ENCODE data around the gene ZNF532.
"Not testable (repeated sequence)": the region's sequence is repeated elsewhere in the genome, so short reads cannot be mapped to it uniquely, and the experiment has no call there.

The ZNF532 gene

GRCh38 chr18:58847383-58848071 is 17.1 kb upstream of the ZNF532 start:
- peak; percentile 4 for DNase-seq (ENCODE audit: low read depth)

DNA sequence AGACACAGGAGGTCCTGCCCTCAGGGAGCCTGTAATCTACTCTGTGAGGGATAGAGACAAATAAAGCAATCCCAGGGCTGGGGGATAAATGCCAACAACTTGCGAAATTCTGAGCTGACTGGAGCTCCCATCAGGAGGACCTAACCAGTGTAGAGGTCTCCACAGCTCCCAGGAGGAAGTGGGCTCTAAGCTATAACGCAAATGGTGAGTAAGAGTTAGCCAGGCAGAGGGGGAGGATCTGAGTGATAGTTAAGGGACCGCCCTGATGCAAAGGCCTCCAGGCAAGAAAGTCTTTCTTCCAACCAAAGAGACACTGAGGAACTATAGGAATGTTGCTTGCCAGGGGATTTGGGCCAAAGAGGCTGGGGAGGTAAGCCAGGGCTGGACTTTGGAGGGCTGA is 16.0 kb upstream of the ZNF532 start:
- no peak for DNase-seq (ENCODE audit: low read depth)

GRCh38 chr18:58850786-58851469 is 13.7 kb upstream of the ZNF532 start:
- DNase-seq (ENCODE audit: low read depth), result no peak

DNA sequence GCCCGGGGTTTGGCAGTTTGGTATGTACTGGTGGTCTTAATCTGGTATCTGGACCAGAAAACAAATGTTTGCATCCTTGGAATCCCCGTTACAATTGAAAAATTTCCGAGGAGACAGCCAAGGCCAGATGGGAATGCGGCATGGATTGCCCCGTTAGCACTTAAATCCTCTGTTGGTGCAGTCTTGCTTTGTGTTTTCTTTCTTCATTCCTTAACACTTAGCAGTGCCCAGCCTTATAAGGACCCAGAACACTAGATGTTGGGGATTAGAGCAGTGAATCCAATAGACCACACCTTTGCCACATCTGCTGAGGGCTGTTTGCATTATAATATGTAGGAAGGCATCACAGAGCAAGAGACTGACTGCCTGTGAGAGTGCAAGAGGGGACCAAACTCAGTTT is 12.8 kb upstream of the ZNF532 start:
- DNase-seq (ENCODE audit: low read depth), result no peak

DNA sequence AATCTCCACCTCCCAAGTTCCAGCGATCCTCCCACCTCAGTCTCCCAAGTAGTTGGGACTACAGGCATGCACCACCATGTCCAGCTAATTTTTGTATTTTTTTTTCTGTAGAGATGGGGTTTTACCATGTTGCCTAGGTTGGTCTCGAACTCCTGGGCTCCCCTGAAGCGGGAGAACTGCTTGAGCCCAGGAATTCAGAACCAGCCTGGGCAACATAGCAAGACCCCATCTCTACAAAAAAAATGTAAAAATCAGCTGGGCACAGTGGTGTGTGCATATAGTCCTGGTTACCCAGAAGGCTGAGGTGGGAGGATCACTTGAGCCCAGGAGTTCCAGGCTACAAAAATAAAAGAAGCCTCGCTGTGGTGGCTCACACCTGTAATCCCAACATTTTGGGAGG is 12.0 kb upstream of the ZNF532 start:
- no peak for DNase-seq (ENCODE audit: low read depth)

DNA sequence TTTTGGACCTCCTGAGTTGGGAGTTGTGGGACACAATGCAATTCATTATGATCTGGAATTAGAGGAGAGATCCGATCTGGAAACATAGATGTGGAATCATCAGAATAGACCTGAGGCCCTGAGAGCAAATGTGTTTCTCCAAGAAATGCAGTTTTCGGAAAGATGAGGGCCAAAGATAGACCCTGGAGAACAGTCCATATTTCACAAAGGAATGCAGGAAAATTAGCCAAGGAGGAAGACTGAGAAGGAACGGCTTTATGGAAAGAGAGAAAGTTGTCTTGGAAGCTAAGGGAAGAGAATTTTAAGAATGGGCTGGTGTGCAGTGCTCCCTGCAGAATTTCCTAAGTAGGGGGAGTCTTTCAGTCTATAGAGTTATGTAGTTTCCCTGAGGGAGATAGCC is 11.1 kb upstream of the ZNF532 start:
- DNase-seq (ENCODE audit: low read depth), result no peak

DNA sequence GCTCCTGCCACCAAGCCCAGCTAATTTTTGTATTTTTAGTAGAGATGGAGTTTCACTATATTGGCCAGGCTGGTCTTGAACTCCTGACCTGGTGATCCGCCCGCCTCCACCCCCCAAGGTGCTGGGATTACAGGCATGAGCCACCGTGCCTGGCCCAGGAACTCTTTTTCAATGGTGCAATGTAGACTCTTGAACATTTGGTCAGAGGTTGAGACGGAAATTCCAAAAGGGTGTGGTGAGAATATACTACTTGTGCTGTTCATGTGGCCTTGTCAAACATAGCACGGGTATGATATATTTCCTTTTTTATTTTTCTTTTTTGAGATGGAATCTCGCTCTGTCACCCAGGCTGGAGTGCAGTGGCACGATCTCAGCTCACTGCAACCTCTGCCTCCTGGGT is 9.2 kb upstream of the ZNF532 start:
- not testable (repeated sequence) for DNase-seq (ENCODE audit: low read depth)

GRCh38 chr18:58856881-58857280 is 7.8 kb upstream of the ZNF532 start:
- no peak for DNase-seq (ENCODE audit: low read depth)

GRCh38 chr18:58858591-58859468 is 5.8 kb upstream of the ZNF532 start:
- DNase-seq (ENCODE audit: low read depth), result no peak

- no peak for DNase-seq (ENCODE audit: low read depth)
Measured at GRCh38 chr18:58859907-58860306, 4.8 kb upstream of the ZNF532 start.

DNA sequence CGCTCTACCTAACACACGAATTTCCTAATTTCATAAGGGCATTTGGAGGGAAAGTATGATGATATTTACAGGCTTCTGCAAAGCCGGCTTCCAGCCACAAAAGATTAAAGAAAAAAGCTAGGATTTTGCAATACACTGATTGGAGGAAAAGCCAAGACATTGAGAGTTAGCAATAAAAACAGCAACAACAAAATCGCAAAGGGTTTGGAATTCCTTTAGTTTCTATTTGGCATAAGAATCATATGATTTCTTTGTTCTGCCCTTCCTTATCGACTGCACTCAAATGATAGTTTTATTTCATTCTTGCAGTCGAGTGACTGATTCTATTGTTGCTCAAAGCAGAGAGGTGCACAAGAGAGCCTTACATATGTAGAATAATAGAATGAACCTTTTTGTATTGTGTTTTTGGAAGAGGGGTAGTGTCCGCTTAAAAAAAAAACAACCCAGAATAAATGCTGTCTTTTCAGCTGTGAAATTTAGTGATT is 3.9 kb upstream of the ZNF532 start:
- no peak for DNase-seq (ENCODE audit: low read depth)

DNA sequence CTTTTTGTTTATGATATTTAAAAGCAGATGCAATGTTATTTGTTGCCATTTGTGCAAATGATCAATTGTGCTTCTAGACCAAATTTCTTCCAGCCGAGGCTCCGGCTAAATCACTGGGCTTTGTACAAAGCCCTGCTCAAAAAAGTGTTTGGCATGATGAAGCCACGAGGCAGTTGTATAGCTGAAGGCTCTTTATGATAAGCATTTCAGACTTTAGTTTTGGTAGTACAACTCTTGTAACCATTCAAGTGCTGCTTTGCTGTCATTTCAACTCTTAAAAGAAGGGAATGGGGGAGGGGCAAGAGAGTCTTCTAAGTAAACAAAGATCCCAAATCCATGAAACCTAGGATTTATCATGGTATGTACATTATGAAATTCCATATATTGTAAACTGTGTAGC is 3.3 kb upstream of the ZNF532 start:
- DNase-seq (ENCODE audit: low read depth), result no peak

DNA sequence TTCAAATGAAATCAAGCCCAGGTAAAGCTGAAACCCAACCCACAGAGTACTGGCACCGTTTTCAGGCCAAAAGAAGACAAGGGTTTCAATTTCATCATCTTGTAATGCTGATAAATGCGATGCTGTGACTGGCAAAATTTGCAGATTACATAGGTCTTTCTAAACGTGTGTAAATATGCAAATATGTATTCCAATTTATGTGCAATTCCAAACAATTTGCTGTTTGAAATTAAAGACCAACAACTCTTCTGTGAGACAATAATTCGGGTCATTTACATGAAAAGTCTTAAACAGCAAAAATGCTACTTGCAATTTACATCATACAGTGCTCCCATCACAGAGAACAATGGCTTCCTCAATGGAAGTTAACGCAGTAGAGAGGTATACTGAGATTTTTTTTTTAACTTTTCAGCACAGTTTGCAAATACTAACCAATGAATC is 2.8 kb upstream of the ZNF532 start:
- DNase-seq (ENCODE audit: low read depth), result no peak

GRCh38 chr18:58862356-58862755 is 2.3 kb upstream of the ZNF532 start:
- DNase-seq (ENCODE audit: low read depth), result no peak

DNA sequence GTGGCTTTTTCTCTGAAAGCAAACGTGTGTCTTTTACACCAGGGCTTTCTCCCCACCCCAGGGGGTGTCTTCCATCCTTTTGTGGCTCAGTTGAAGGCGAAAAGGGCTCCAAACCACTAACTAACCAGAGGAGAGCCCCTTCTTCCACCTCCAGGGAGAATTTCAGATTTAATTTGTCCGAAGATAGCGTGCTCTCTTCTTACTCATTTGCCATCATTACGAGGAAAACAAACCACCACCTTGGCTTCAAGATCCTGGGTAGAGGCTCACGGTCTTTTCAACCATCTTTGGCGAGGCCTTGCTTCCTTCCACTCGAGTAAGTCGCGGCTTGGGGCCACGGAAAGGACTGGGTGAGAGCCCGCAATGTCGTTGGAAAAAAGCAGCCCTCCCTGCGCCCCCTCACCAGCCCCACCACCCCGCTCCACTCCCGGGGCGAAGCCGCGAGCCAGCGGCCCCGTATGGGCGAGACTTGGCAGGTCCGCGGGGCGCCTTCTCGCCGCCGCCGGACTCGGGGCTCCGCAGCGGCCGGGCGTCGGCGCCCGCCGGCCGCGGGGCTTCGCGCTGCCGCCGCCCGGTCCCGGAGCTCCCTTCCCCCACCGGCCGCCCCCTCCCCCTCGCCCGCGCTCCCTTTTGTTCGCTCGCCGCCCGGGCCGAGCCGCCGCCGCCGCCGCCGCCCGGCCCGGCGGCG is 1.7 kb upstream of the ZNF532 start:
- peak; percentile 1 for DNase-seq (ENCODE audit: low read depth)

DNA sequence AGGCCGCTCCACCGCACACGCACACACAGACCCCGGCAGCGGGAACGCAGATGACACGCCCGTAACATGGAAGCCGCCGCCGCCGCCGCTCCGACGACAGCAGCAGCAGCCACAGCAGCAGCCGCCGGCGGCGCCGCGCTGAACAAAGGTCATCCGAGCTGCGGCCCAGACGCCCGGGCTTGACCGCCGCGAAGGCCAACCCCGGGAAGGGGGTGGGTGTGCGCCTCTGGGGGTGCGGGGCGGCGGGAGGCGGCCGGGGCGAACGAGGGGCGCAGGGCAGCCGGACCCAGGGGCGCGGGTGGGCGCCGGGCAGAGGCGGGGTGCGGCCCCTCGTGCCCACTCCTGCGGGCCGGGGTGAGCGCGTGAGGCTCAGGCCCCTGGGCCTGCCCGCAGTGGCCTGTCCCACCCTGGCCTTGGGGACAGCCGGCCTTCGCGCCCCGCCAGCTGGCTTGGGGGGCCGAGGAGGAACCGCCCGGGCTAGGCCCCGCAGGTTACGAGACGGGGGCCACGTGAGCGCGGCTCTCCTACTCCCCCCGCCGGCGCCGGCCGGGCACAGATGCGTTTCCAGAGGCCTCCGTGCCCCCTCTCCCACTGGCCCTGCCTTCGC is 1.0 kb upstream of the ZNF532 start:
- DNase-seq (ENCODE audit: low read depth), result peak; percentile 15

GRCh38 chr18:58865033-58865590 is 435 bp downstream of the ZNF532 start:
- no peak for DNase-seq (ENCODE audit: low read depth)

DNA sequence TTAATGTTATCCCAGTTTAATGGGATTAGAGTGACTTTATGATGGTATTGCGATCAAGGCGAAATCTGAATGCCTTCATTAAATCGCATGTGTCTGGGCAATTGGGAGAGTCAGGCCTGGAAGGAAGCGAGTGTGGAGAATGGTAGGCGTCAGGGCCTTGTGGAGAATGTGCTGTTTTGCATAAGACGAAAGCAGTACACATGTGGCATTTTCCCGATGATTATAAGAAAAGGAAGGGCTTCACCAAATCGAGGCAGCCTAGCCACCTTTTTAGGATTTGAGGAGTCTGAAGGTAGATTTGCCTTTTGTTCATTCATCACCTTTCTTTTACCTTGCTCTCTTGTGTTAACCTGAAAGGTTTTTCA is 1.0 kb downstream of the ZNF532 start:
- DNase-seq (ENCODE audit: low read depth), result no peak

GRCh38 chr18:58866066-58866772 is 1.5 kb downstream of the ZNF532 start:
- no peak for DNase-seq (ENCODE audit: low read depth)

GRCh38 chr18:58866773-58867150 is 2.1 kb downstream of the ZNF532 start:
- DNase-seq (ENCODE audit: low read depth), result no peak

Data from activated T-cell treated with anti-CD3 and anti-CD28 coated beads for 48 hours (primary cell).